ENCODE data around the gene TCTA.

The TCTA gene

DNA sequence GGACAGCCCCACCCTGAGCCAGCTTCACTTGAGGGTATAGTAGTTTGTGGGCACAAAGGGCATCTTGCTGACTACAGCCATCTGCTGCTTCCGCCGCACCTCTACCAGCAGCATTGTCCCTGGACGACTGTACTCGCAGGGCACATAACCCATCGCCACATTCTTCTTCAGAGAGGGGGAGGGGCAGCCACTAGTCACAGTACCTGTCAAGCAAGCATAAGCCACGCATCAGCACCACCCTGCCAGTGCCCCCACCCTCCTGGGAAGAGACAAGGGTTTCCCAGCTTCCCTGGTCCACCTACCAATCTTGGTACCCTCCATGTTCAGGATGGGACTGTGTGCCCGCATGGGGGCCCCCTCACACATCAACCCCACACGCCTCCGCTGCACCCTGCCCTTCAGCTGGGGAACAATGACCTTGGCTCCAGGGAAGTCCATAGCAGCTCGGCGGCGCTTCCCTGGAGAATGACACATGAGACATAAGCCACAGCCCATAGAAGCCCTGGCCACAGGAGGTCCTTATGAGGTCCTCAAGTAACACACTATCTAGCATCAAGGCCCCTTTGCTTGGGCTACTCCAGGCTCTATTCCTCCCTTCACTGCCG, 5.4 kb downstream of the TCTA start:
- H3K4me3 Mint-ChIP-seq, result no peak overlapping the region
- H3K36me3 Mint-ChIP-seq (ENCODE audit: low read depth), result peaks cover 31% of the 10 kb centered on the region
- H3K27me3 Mint-ChIP-seq, result no peaks in the 10 kb centered on the region
- H3K27ac Mint-ChIP-seq, result no peak overlapping the region
- no peaks in the 10 kb centered on the region for H3K9me3 Mint-ChIP-seq
- peaks cover 77% of the 10 kb centered on the region for H3K4me1 Mint-ChIP-seq (ENCODE audit: low read depth)

DNA sequence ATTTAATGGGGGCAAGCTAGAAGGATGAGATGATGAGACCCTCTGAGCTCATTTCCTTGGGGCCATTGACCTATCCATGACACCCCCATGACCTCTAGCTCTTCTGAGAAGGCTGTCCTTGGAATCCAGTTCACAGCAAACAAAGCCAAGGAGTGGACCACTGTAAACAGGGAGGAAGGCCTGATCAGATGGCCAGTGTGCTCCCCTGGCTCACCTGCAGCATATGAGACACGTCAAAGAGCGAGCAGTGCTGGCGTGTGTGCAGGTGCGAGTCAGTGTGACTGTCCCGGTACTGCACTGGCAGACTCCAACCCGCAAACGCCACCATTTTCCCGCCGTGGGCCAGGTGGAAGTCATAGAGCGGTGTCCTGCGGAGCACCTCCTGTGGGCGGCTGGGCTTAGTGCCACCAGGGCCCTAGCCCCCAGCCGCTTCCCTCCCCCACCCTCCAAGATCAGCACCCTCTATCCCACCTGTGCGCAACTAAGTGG, 9.7 kb downstream of the TCTA start:
- Mint-ChIP-seq H3K27ac (no peak overlapping the region), H3K4me1 (ENCODE audit: low read depth) (peaks cover 42% of the 10 kb centered on the region), H3K9me3 (no peaks in the 10 kb centered on the region), H3K36me3 (ENCODE audit: low read depth) (peaks cover 19% of the 10 kb centered on the region), H3K27me3 (no peaks in the 10 kb centered on the region), H3K4me3 (no peak overlapping the region)

DNA sequence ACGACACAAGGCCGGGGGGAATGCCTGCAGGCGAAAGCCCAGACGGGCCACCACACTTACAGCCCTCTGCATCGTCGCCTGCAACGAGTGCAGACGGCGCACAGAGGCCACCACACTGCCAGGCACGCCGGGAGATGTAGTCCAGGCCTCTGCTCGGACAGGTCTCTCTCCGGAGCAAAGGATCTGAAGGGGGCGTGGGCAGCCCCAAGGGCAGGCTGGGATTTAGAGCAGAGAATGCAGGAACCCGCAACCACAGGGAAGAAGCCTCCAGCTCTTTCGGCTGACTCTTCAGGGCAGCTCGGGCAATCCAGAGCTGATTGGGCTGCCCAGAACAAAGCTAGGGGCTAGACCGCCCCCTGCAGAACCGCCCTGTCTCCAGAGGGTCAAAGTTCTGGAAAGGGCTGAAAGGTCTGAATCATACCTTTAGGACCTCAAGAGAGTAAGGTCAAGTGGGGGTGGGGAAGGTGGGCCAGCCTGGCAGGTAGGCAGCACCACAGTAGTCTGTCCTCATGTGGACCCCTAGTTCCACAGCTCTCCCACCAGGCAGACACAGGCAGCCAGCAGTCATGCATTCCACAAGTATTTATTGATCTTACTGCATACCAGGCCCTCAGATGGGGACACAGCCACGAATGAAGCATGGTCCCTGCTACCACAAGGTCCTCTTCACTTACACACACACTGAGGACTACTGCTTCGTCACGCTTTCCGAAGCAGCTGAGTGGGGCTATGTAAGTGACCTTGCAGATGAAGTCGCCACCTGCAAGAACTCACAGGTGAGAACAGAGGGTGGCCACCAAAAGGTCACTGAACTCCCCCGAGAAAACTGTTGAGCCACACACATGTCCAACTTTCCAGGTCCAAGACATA, 10.4 kb downstream of the TCTA start, which contains the start of gene AMT:
Gene AMT, minus strand, starts transcription at position 95 of the 870 bp plus-strand sequence. Its CDS starts 23 bp downstream, at position 72.
- Mint-ChIP-seq H3K27ac (peak within 1 kb of the TSS; percentile 61), H3K4me1 (ENCODE audit: low read depth) (peaks cover 35% of the 10 kb centered on the region)

GRCh38 chr3:49424816-49425215, 12.6 kb downstream of the TCTA start:
- Mint-ChIP-seq H3K9me3 (no peaks in the 10 kb centered on the region), H3K4me1 (ENCODE audit: low read depth) (peaks cover 33% of the 10 kb centered on the region), H3K27ac (no peak overlapping the region), H3K27me3 (no peaks in the 10 kb centered on the region), H3K4me3 (no peak overlapping the region), H3K36me3 (ENCODE audit: low read depth) (peaks cover 15% of the 10 kb centered on the region)

More for the DNA sequence above, 10.4 kb downstream of the TCTA start, which contains the start of gene AMT:
- Mint-ChIP-seq H3K4me3 (no peak within 1 kb of the TSS), H3K9me3 (no peaks in the 10 kb centered on the region), H3K27me3 (no peaks in the 10 kb centered on the region), H3K36me3 (ENCODE audit: low read depth) (peaks cover 19% of the 10 kb centered on the region)

DNA sequence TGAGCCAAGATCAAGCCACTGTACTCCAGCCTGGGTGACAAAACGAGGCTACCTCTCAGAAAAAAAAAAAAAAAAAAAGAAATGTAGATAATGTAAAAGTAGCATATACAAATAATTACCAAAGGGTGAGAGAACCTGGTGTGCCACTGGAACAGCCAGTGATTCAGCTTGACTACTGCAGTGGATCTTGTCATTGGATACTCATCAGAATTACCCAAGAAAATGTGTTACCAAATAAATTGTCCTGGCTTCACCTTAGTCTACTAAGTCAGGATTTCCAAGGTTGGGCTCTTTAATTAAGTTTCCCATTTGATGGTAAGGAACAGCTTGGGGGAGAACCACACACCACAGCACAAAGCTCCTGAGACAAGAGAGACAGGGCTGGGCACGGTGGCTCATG, 15.4 kb downstream of the TCTA start:
- Mint-ChIP-seq H3K36me3 (ENCODE audit: low read depth) (peaks cover 11% of the 10 kb centered on the region), H3K27me3 (no peaks in the 10 kb centered on the region), H3K4me3 (peak overlapping the region; percentile 88), H3K27ac (no peak overlapping the region), H3K9me3 (no peaks in the 10 kb centered on the region), H3K4me1 (ENCODE audit: low read depth) (peaks cover 10% of the 10 kb centered on the region)

GRCh38 chr3:49428752-49429080, 16.5 kb downstream of the TCTA start:
- Mint-ChIP-seq H3K27me3 (no peaks in the 10 kb centered on the region), H3K36me3 (ENCODE audit: low read depth) (peaks cover 7% of the 10 kb centered on the region), H3K4me1 (ENCODE audit: low read depth) (peaks cover 8% of the 10 kb centered on the region), H3K4me3 (peak overlapping the region; percentile 88), H3K9me3 (no peaks in the 10 kb centered on the region), H3K27ac (peak overlapping the region; percentile 92)

GRCh38 chr3:49434731-49435130, 22.5 kb downstream of the TCTA start:
- H3K27me3 Mint-ChIP-seq, result no peaks in the 10 kb centered on the region
- H3K9me3 Mint-ChIP-seq, result no peaks in the 10 kb centered on the region
- H3K36me3 Mint-ChIP-seq (ENCODE audit: low read depth), result no peaks in the 10 kb centered on the region
- H3K4me1 Mint-ChIP-seq (ENCODE audit: low read depth), result no peaks in the 10 kb centered on the region
- no peak overlapping the region for H3K27ac Mint-ChIP-seq
- no peak overlapping the region for H3K4me3 Mint-ChIP-seq

DNA sequence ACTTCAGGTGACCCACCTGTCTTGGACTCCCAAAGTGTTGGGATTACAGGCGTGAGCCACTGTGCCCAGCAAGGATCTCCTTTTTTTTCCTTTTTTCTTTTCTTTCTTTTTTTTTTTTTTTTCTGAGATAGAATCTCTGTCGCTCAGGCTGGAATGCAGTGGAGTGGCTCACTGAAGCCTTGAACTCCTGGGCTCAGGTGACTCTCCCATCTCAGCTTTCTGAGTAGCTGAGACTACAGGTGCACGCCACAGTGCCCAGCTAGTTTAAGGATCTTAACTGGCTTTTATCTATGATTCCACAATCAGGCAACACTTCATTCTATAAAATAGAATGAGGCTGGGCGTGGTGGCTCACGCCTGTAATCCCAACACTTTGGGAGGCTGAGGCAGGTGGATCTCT, 33.2 kb downstream of the TCTA start:
- Mint-ChIP-seq H3K4me1 (ENCODE audit: low read depth) (peaks cover 21% of the 10 kb centered on the region), H3K27me3 (no peaks in the 10 kb centered on the region), H3K36me3 (ENCODE audit: low read depth) (no peaks in the 10 kb centered on the region), H3K27ac (no peak overlapping the region), H3K9me3 (no peaks in the 10 kb centered on the region), H3K4me3 (no peak overlapping the region)

GRCh38 chr3:49453621-49454020, 41.4 kb downstream of the TCTA start:
- Mint-ChIP-seq H3K27ac (no peak overlapping the region), H3K4me3 (no peak overlapping the region), H3K9me3 (no peaks in the 10 kb centered on the region), H3K36me3 (ENCODE audit: low read depth) (no peaks in the 10 kb centered on the region), H3K27me3 (no peaks in the 10 kb centered on the region), H3K4me1 (ENCODE audit: low read depth) (peaks cover 5% of the 10 kb centered on the region)

GRCh38 chr3:49454458-49454857, 42.2 kb downstream of the TCTA start:
- Mint-ChIP-seq H3K27ac (no peak overlapping the region), H3K9me3 (no peaks in the 10 kb centered on the region), H3K36me3 (ENCODE audit: low read depth) (no peaks in the 10 kb centered on the region), H3K4me1 (ENCODE audit: low read depth) (no peaks in the 10 kb centered on the region), H3K27me3 (no peaks in the 10 kb centered on the region), H3K4me3 (no peak overlapping the region)

- Mint-ChIP-seq H3K27me3 (no peaks in the 10 kb centered on the region), H3K9me3 (no peaks in the 10 kb centered on the region), H3K27ac (no peak overlapping the region), H3K4me3 (no peak overlapping the region), H3K36me3 (ENCODE audit: low read depth) (no peaks in the 10 kb centered on the region), H3K4me1 (ENCODE audit: low read depth) (no peaks in the 10 kb centered on the region)
These were observed 42.9 kb downstream of the TCTA start for GRCh38 chr3:49454898-49455681.

DNA sequence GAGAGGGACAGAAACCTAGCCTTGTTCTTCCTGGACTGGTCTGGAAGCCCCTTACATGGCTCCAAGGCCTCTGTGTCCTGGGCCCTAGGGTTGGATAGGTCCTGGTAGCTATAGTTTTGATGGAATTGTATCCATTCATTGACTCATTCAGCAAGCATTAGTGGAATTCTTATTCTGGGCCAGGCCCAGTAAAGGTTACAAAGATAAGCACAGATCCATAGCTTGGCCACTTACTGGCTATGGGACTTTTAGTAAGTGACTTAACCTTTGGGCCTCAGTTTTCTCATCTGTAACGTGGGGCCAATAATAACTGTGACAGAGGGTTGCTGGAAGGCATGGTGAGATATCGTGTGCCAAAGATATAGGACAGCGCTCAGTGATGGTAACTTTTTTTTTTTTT, 44.2 kb downstream of the TCTA start:
- Mint-ChIP-seq H3K4me3 (no peak overlapping the region), H3K4me1 (ENCODE audit: low read depth) (no peaks in the 10 kb centered on the region), H3K27ac (no peak overlapping the region), H3K27me3 (no peaks in the 10 kb centered on the region), H3K36me3 (ENCODE audit: low read depth) (no peaks in the 10 kb centered on the region), H3K9me3 (no peaks in the 10 kb centered on the region)

- no peak overlapping the region for H3K4me3 Mint-ChIP-seq
- H3K27me3 Mint-ChIP-seq, result no peaks in the 10 kb centered on the region
- no peaks in the 10 kb centered on the region for H3K9me3 Mint-ChIP-seq
- H3K36me3 Mint-ChIP-seq (ENCODE audit: low read depth), result no peaks in the 10 kb centered on the region
- H3K27ac Mint-ChIP-seq, result no peak overlapping the region
- H3K4me1 Mint-ChIP-seq (ENCODE audit: low read depth), result no peaks in the 10 kb centered on the region
These were observed 48.1 kb downstream of the TCTA start for GRCh38 chr3:49460188-49460890.

DNA sequence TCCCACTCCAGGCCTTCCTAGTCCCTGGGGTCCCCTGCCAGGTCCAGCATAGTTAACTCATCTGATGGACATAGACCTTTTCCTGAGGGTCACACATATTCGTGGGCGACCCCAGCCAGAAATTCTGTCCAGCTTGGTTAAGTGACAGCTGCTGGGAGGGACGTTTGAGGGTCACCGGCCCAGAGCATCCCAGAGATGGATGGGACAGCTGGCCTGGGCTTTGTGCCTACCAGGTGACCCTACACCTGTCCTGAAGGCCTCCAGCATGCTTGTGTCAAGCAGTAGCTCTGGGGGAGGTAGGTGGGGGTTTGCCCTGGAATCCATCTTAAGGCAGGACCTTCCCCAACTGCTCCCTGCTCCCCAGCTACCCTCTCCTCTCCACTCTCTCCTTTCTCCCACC, 48.7 kb downstream of the TCTA start:
- no peaks in the 10 kb centered on the region for H3K36me3 Mint-ChIP-seq (ENCODE audit: low read depth)
- H3K4me1 Mint-ChIP-seq (ENCODE audit: low read depth), result no peaks in the 10 kb centered on the region
- no peaks in the 10 kb centered on the region for H3K9me3 Mint-ChIP-seq
- H3K4me3 Mint-ChIP-seq, result no peak overlapping the region
- no peak overlapping the region for H3K27ac Mint-ChIP-seq
- H3K27me3 Mint-ChIP-seq, result no peaks in the 10 kb centered on the region

Data from stimulated activated naive CD8-positive, alpha-beta T cell treated with anti-CD3 and anti-CD28 coated beads, Interleukin-15, Interleukin-2, amounts not matched to agents 100 ng/mL and 50 ng/mL, for 24 hours (primary cell).